ENCODE measurements around the gene PSENEN. TPM values are rescaled to one million over a fixed set of nuclear protein-coding genes. Genes with fewer than 3 reads are reported as not detected.

The PSENEN gene
- total RNA-seq, 1 donor from 2014 or later = 63.7 TPM

GRCh38 chr19:35756377-35757230, 11.2 kb downstream of the PSENEN start, which contains the start of gene HSPB6:
TSS of gene HSPB6 (minus strand) at chr19:35757029. CDS start at chr19:35757008, 21 bp downstream.
- no peak for DNase-seq (ENCODE audit: low read depth)
- TF ChIP-seq CTCF (conservative IDR thresholded peaks at IDR 0.05; ENCODE audit: low read depth, low read length) = no peak
- peak within 1 kb of the TSS; percentile 81 for H3K4me3 ChIP-seq (ENCODE audit: low read depth, low read length)

GRCh38 chr19:35757231-35757748, 11.8 kb downstream of the PSENEN start:
- no peak for DNase-seq (ENCODE audit: low read depth)
- no peak for TF ChIP-seq CTCF (conservative IDR thresholded peaks at IDR 0.05; ENCODE audit: low read depth, low read length)
- peak overlapping the region; percentile 81 for H3K4me3 ChIP-seq (ENCODE audit: low read depth, low read length)

- peak within 1 kb of the TSS; percentile 81 for H3K4me3 ChIP-seq (ENCODE audit: low read depth, low read length)
- DNase-seq (ENCODE audit: low read depth) = peak; percentile 95
- TF ChIP-seq CTCF (conservative IDR thresholded peaks at IDR 0.05; ENCODE audit: low read depth, low read length) = no peak
Observed at GRCh38 chr19:35757749-35758608, 12.5 kb downstream of the PSENEN start, which contains the start of gene PROSER3. TSS of gene PROSER3 (plus strand) at chr19:35758176. CDS start at chr19:35758216, 40 bp downstream.

- no peak for DNase-seq (ENCODE audit: low read depth)
- no peak overlapping the region for H3K4me3 ChIP-seq (ENCODE audit: low read depth, low read length)
- TF ChIP-seq CTCF (conservative IDR thresholded peaks at IDR 0.05; ENCODE audit: low read depth, low read length) = no peak
Observed at GRCh38 chr19:35759697-35760096, 14.2 kb downstream of the PSENEN start.

- no peak for TF ChIP-seq CTCF (conservative IDR thresholded peaks at IDR 0.05; ENCODE audit: low read depth, low read length)
- no peak for DNase-seq (ENCODE audit: low read depth)
- no peak overlapping the region for H3K4me3 ChIP-seq (ENCODE audit: low read depth, low read length)
Observed at GRCh38 chr19:35760711-35761349, 15.4 kb downstream of the PSENEN start.

Measured in epithelial cell of proximal tubule (primary cell).